H1 (cell line): Measurements from ENCODE around the gene DYDC2. TPM values are rescaled to one million over a fixed set of nuclear protein-coding genes. Genes with fewer than 3 reads are reported as not detected.

ENCODE experiments used
- CTCF ChIA-PET: fragments of 300-600 bp; sonication (Branson Sonifier 250); formaldehyde crosslinking; loops from one replicate; lab custom pipeline; 2021; ENCODE audit not compliant: partially characterized antibody; lab: Charles Lee
- POLR2A ChIA-PET: fragments of 300-600 bp; sonication (Branson Sonifier 250); formaldehyde crosslinking; loops from one replicate; lab custom pipeline; 2021; ENCODE audit warnings: inconsistent platforms; ENCODE audit not compliant: partially characterized antibody; lab: Charles Lee
- DNase-seq, 2 experiments: peaks; one replicate each; pipeline versions ENCODE4 v3.0.0 to v3.0.0-alpha.2; 2010 to 2022; ENCODE audit warnings: low spot score in 2 of 2, low read depth in 1 of 2, mixed read lengths in 1 of 2
- FAIRE-seq: peaks from 2 replicates; lab custom pipeline; 2011; peaks lifted over from hg19 to GRCh38; lab: Jason Lieb, UNC
- H2AFZ ChIP-seq: 2 replicates; pipeline ENCODE4 v1.8.1; 2012; ENCODE audit warnings: low read length, inconsistent platforms
- H2AK5ac ChIP-seq: 2 replicates; pipeline ENCODE4 v1.6.1; 2013; ENCODE audit warnings: low read depth, low read length
- H2BK120ac ChIP-seq: replicated peaks from 2 replicates; pipeline ENCODE3; 2013; ENCODE audit warnings: low read depth, low read length, inconsistent platforms
- H2BK12ac ChIP-seq: 2 replicates; pipeline ENCODE4 v1.6.1; 2013; ENCODE audit warnings: low read depth, low read length
- H2BK15ac ChIP-seq: 2 replicates; pipeline ENCODE4 v1.6.1; 2013; ENCODE audit warnings: low read length
- H2BK20ac ChIP-seq: 2 replicates; pipeline ENCODE4 v1.6.1; 2013; ENCODE audit warnings: low read length
- H2BK5ac ChIP-seq: 2 replicates; pipeline ENCODE4 v1.6.1; 2013; ENCODE audit warnings: low read depth, low read length
- H3K14ac ChIP-seq: 2 replicates; pipeline ENCODE4 v1.6.1; 2013; ENCODE audit warnings: inconsistent platforms; ENCODE audit not compliant: insufficient read length
- H3K18ac ChIP-seq: 2 replicates; pipeline ENCODE4 v1.6.1; 2013; ENCODE audit warnings: low read length; ENCODE audit errors: extremely low read depth
- H3K23ac ChIP-seq: 2 replicates; pipeline ENCODE4 v1.6.1; 2013; ENCODE audit warnings: inconsistent platforms; ENCODE audit not compliant: insufficient read length
- H3K23me2 ChIP-seq: 2 replicates; pipeline ENCODE4 v1.6.1; 2013; ENCODE audit warnings: low read depth, low read length
- H3K27ac ChIP-seq: 2 replicates; pipeline ENCODE4 v1.6.1; 2011; ENCODE audit warnings: low read depth, low read length, inconsistent platforms
- H3K27me3 ChIP-seq, 4 experiments: replicated peaks in 1 of 4; 1 replicate in 1 of 4; 2 replicates in 3 of 4; pipeline versions ENCODE4 v1.6.1 to v1.8.1; 2011 to 2013; ENCODE audit warnings: low read length in 3 of 4, mild to moderate bottlenecking in 3 of 4, inconsistent platforms in 2 of 4, mixed read lengths in 2 of 4, moderate library complexity in 1 of 4; ENCODE audit not compliant: control insufficient read depth in 3 of 4, insufficient read depth in 3 of 4; ENCODE audit errors: extremely low read depth in 1 of 4
- H3K36me3 ChIP-seq, 4 experiments: 2 replicates each; pipeline versions ENCODE4 v1.6.1 to v1.8.1; 2011 to 2013; ENCODE audit warnings: mild to moderate bottlenecking in 4 of 4, low read length in 3 of 4, moderate library complexity in 2 of 4, control low read depth in 1 of 4, inconsistent platforms in 1 of 4; ENCODE audit not compliant: insufficient read depth in 4 of 4, control insufficient read depth in 2 of 4
- H3K4ac ChIP-seq: replicated peaks from 2 replicates; pipeline ENCODE3; 2013; ENCODE audit warnings: low read length, low read depth, mixed read lengths, inconsistent platforms; ENCODE audit not compliant: insufficient read length
- H3K4me1 ChIP-seq, 4 experiments: replicated peaks in 1 of 4; 1 replicate in 1 of 4; 2 replicates in 3 of 4; pipeline versions ENCODE4 v1.6.1 to v1.8.1; 2011 to 2013; ENCODE audit warnings: low read length in 3 of 4, inconsistent platforms in 2 of 4, mixed read lengths in 1 of 4; ENCODE audit not compliant: insufficient read depth in 4 of 4, control insufficient read depth in 3 of 4
- H3K4me2 ChIP-seq, 2 experiments: 2 replicates each; pipeline versions ENCODE4 v1.6.1 to v1.8.1; 2011 to 2013; ENCODE audit warnings: low read depth in 2 of 2, low read length in 2 of 2, control low read depth in 1 of 2, inconsistent platforms in 1 of 2, mild to moderate bottlenecking in 1 of 2; ENCODE audit not compliant: insufficient read depth in 1 of 2
- H3K4me3 ChIP-seq, 4 experiments: fragments of 200-600, 300-600 bp in 1 of 4; sonication (generic), shearing (Covaris generic), sonication (Bioruptor Twin) in 1 of 4; 2 replicates each; pipeline versions ENCODE4 v1.5.1 to v1.8.1; 2011 to 2016; ENCODE audit warnings: low read length in 4 of 4, low read depth in 3 of 4, control low read depth in 2 of 4, inconsistent platforms in 2 of 4, mild to moderate bottlenecking in 2 of 4, mixed read lengths in 1 of 4, moderate library complexity in 1 of 4; ENCODE audit not compliant: insufficient read depth in 2 of 4; ENCODE audit errors: extremely low read depth in 1 of 4
- H3K56ac ChIP-seq: replicated peaks from 2 replicates; pipeline ENCODE3; 2013; ENCODE audit warnings: low read depth, mild to moderate bottlenecking, mixed read lengths, low read length, inconsistent platforms; ENCODE audit not compliant: insufficient read length
- H3K79me1 ChIP-seq: 2 replicates; pipeline ENCODE4 v1.6.1; 2013; ENCODE audit warnings: low read depth, low read length, control low read depth
- H3K79me2 ChIP-seq, 2 experiments: 2 replicates each; pipeline versions ENCODE4 v1.6.1 to v1.8.1; 2012 to 2013; ENCODE audit warnings: low read length in 2 of 2, mild to moderate bottlenecking in 2 of 2, inconsistent platforms in 1 of 2; ENCODE audit not compliant: insufficient read depth in 2 of 2, control insufficient read depth in 1 of 2
- H3K9ac ChIP-seq, 4 experiments: replicated peaks in 1 of 4; 1 replicate in 1 of 4; 2 replicates in 3 of 4; pipeline versions ENCODE4 v1.6.1 to v1.8.1; 2011 to 2013; ENCODE audit warnings: low read depth in 3 of 4, low read length in 3 of 4, control low read depth in 2 of 4, mild to moderate bottlenecking in 2 of 4, moderate library complexity in 2 of 4, inconsistent platforms in 1 of 4; ENCODE audit errors: extremely low read depth in 1 of 4
- H3K9me3 ChIP-seq, 2 experiments: 2 replicates each; pipeline versions ENCODE4 v1.6.1 to v1.8.1; 2012 to 2013; ENCODE audit warnings: mild to moderate bottlenecking in 2 of 2, moderate library complexity in 2 of 2, control low read depth in 1 of 2, inconsistent platforms in 1 of 2, low read depth in 1 of 2, low read length in 1 of 2, mixed read lengths in 1 of 2; ENCODE audit not compliant: insufficient read depth in 2 of 2
- H4K20me1 ChIP-seq, 2 experiments: replicated peaks in 1 of 2; 2 replicates each; pipeline versions ENCODE3 to v1.8.1; 2011 to 2013; ENCODE audit warnings: inconsistent platforms in 2 of 2, low read length in 2 of 2, mild to moderate bottlenecking in 1 of 2; ENCODE audit not compliant: insufficient read depth in 2 of 2, control insufficient read depth in 1 of 2
- H4K5ac ChIP-seq: 2 replicates; pipeline ENCODE4 v1.6.1; 2013; ENCODE audit warnings: low read length, low read depth, mixed read lengths, inconsistent platforms; ENCODE audit not compliant: insufficient read length
- H4K8ac ChIP-seq: 2 replicates; pipeline ENCODE4 v1.8.0; 2013; ENCODE audit warnings: mild to moderate bottlenecking, moderate library complexity, low read length, inconsistent platforms; ENCODE audit not compliant: insufficient read depth; ENCODE audit errors: extremely low read depth
- H4K91ac ChIP-seq: replicated peaks from 2 replicates; pipeline ENCODE3; 2013; ENCODE audit warnings: low read length, mixed read lengths, inconsistent platforms; ENCODE audit not compliant: insufficient read length
- CREB1 ChIP-seq: IDR thresholded peaks from 2 replicates; pipeline ENCODE4 v1.6.1; 2012; ENCODE audit warnings: inconsistent platforms
- EP300 ChIP-seq, 2 experiments: IDR thresholded peaks; 1 replicate in 1 of 2; 2 replicates in 1 of 2; pipeline ENCODE4 v1.6.1; 2011 to 2012; ENCODE audit warnings: low read depth in 2 of 2, low read length in 2 of 2, mild to moderate bottlenecking in 2 of 2, borderline replicate concordance in 1 of 2, inconsistent platforms in 1 of 2, moderate library complexity in 1 of 2
- GABPA ChIP-seq: IDR thresholded peaks from 2 replicates; pipeline ENCODE4 v1.6.1; 2011; ENCODE audit warnings: mild to moderate bottlenecking, low read length, moderate library complexity, borderline replicate concordance; ENCODE audit not compliant: insufficient read depth
- HDAC6 ChIP-seq: IDR thresholded peaks from one replicate; pipeline ENCODE4 v1.7.1; 2012; ENCODE audit warnings: low read depth, mild to moderate bottlenecking, inconsistent platforms, low read length, moderate library complexity
- SIX5 ChIP-seq: IDR thresholded peaks from 2 replicates; pipeline ENCODE4 v1.6.1; 2011; ENCODE audit warnings: mild to moderate bottlenecking, low read depth, low read length
- TAF1 ChIP-seq: IDR thresholded peaks from 2 replicates; pipeline ENCODE4 v1.6.1; 2011; ENCODE audit warnings: mild to moderate bottlenecking, low read depth, low read length
- TAF7 ChIP-seq: optimal IDR thresholded peaks from 2 replicates; pipeline ENCODE3; 2011; ENCODE audit warnings: low read depth, mild to moderate bottlenecking, inconsistent platforms, low read length, moderate library complexity, borderline replicate concordance
- WGBS, 2 experiments: shearing (Covaris generic) in 1 of 2; methylation state at CpG; one replicate each; pipeline versions ENCODE4 v1.1.6 to v1.1.7; 2013 to 2015; ENCODE audit warnings: low lambda C conversion rate in 2 of 2, mixed read lengths in 2 of 2, inconsistent platforms in 1 of 2, low coverage in 1 of 2, missing lambda C conversion rate in 1 of 2; ENCODE audit not compliant: insufficient replicate concordance in 2 of 2, insufficient coverage in 1 of 2, insufficient read length in 1 of 2; ENCODE audit errors: extremely low coverage in 1 of 2, missing lambda C conversion rate in 1 of 2; 5-methylcytosine and 5-hydroxymethylcytosine counted together
- polyA plus RNA-seq, 7 experiments: library from polyadenylated mRNA; depleted of rRNA in 3 of 7; stranded (reverse) in 5 of 7; unstranded in 2 of 7; fragments of >200 nt in 5 of 7; fragments of 200-250 nt in 2 of 7; gene quantifications; 1 replicate in 5 of 7; 2 replicates in 1 of 7; 4 replicates in 1 of 7; pipeline versions ENCODE4 v1.2.1 to v1.2.3, GENCODE V29; 2011 to 2013; ENCODE audit warnings: missing spikeins in 2 of 7, mixed read lengths in 2 of 7
- total RNA-seq: library from RNA; stranded (reverse); fragmentation: NEBNext Ultra II Directional; extraction: Animal tissue kit (Norgen Biotek cat#: 25700); gene quantifications from 2 replicates; pipeline ENCODE4 v1.2.1, GENCODE V29; 2021
- TF ChIP-seq, protein P1 (sequence below): IDR thresholded peaks from 2 replicates; pipeline ENCODE4 v1.6.1; 2012; ENCODE audit warnings: inconsistent platforms
- TF ChIP-seq, protein P2 (sequence below): IDR thresholded peaks from 2 replicates; pipeline ENCODE4 v1.6.1; 2012; ENCODE audit warnings: inconsistent platforms

DYDC2 gene
- total and polyA plus RNA-seq, 2 of the 8 experiments (the other 6 are each of a cell fraction or from before 2014, with no cell fraction given), result 1.5 to 5.2 TPM

DNA sequence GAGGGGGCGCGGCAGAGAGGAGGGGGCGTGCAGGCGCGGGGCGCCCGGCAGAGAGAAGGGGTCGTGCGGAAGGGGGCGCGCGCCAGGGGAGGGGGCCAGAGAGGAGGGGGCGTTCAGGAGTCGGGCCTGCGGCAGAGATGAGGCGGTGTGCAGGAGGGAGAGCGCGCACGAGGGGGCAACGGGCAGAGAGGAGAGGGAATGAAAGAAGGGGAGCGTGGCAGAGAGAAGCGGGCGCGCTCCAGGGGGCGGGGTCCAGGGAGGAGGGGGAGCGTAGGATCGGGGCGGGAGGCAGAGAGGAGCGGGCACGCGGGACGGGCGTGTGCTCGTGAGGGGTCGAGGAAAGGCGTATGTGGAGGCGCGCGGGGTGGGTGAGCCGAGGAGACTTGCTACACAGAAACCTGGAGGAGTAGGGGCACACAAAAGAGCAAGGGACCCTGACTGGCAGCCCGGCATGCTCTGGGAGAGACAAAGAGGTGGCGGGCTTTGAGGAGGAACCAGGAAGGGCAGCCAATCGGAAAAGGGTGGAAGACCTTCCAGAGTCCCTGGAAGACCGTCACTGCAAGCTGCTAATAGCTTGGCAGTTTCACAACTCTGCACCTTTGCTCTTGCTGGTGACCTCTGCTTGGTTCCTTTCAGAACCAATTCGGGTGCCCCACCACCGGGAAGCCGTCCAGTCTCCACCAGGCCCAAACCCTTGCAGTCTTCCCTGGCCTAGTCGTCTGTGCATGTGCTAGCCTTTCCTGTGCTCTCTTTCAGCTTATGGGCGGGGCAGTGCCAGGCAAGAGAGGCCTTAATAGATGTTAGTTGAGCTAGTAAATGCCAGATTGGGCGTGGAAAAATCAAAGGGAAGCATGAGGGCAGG is 639 bp downstream of the DYDC2 start:
- H2BK5ac ChIP-seq, result peak overlapping the region; percentile 44; the same call in 1 of the 2 replicates
- ChIA-PET POLR2A (interaction anchor here (0.8 to 1.3 kb wide), 6 partner anchors 8 to 108 kb away, joined by 3 to 4 read pairs (median 3); partner anchors contain the start of gene PRXL2A), CTCF (interaction anchor here (0.5 to 2.1 kb wide), 5 partner anchors 67 to 799 kb away, joined by 3 to 5 read pairs (median 3); partner anchors contain the start of gene MAT1A)
- H4K5ac ChIP-seq, result no peak overlapping the region
- no peak overlapping the region for H3K14ac ChIP-seq
- H3K56ac ChIP-seq, result no peak overlapping the region
- H3K4me2 ChIP-seq, result peak overlapping the region; percentile 76 to 87
- H3K27ac ChIP-seq, result 0 out of 2 replicates have a peak overlapping the region, but pooled peaks have one; percentile 7
- H3K9ac ChIP-seq, result peak overlapping the region in 3 of 4 experiments; percentile 54 to 71 (median 55); a peak in 6 of 7 replicates
- no peak overlapping the region for H3K23ac ChIP-seq
- peak overlapping the region; percentile 97; the same call in 1 of the 2 replicates for H2BK15ac ChIP-seq
- peak overlapping the region; percentile 69; the same call in 1 of the 2 replicates for H4K8ac ChIP-seq
- peak overlapping the region; percentile 50; the same call in 1 of the 2 replicates for H2BK12ac ChIP-seq
- peak overlapping the region; percentile 83 for H3K18ac ChIP-seq
- no peak overlapping the region for H2BK20ac ChIP-seq
- H3K4me1 ChIP-seq, result peaks cover 0 to 11% (median 3%) of the 10 kb centered on the region in 4 experiments; a peak in 6 of 7 replicates
- peak overlapping the region; percentile 94 for H2AFZ ChIP-seq
- no peaks in the 10 kb centered on the region for H4K20me1 ChIP-seq
- H3K9me3 ChIP-seq, result no peaks in the 10 kb centered on the region; a peak in 1 of 4 replicates
- no peaks in the 10 kb centered on the region for H3K79me2 ChIP-seq
- peaks cover 0 to 4% (median 0%) of the 10 kb centered on the region in 4 experiments; a peak in 2 of 7 replicates for H3K27me3 ChIP-seq
- peak; percentile 45 for FAIRE-seq
- H3K36me3 ChIP-seq, result no peaks in the 10 kb centered on the region
- no peak overlapping the region for H2AK5ac ChIP-seq
- H4K91ac ChIP-seq, result peak overlapping the region; percentile 49
- 39% methylated on average over 10 of the region's 50 CpGs; no CpG with 5 or more reads in 1 of the 2 experiments for WGBS, 2 experiments
- peak; percentile 31 to 81 for DNase-seq
- no peak overlapping the region for H2BK120ac ChIP-seq
- no peak overlapping the region for H3K4ac ChIP-seq
- H3K23me2 ChIP-seq, result peaks cover 9% of the 10 kb centered on the region; the same call in 1 of the 2 replicates
- H3K79me1 ChIP-seq, result no peaks in the 10 kb centered on the region
- H3K4me3 ChIP-seq, result peak overlapping the region; percentile 40 to 61 (median 48)
- TF ChIP-seq SIX5 (no peak), TAF1 (peak; percentile 27; the same call in 1 of the 2 replicates), CREB1 (no peak), EP300 (IDR thresholded peaks at IDR 0.05; ENCODE audit: borderline replicate concordance in 1 of 2, low read depth in 2 of 2, low read length in 2 of 2) (no peak), TAF7 (peak; percentile 91), HDAC6 (no peak), GABPA (no peak)
- TF ChIP-seq, protein P1, sequence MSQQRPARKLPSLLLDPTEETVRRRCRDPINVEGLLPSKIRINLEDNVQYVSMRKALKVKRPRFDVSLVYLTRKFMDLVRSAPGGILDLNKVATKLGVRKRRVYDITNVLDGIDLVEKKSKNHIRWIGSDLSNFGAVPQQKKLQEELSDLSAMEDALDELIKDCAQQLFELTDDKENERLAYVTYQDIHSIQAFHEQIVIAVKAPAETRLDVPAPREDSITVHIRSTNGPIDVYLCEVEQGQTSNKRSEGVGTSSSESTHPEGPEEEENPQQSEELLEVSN, result peak; percentile 83
- TF ChIP-seq, protein P2, sequence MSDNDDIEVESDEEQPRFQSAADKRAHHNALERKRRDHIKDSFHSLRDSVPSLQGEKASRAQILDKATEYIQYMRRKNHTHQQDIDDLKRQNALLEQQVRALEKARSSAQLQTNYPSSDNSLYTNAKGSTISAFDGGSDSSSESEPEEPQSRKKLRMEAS, result peak; percentile 81
